Memory B cell (primary cell): ENCODE data around the gene TMEM82.

Source experiments
- ATAC-seq: fragments of 150-1000 bp; cut with Tn5 transposase; 2 replicates; pipeline ENCODE4 v1.10.0; 2021; ENCODE audit warnings: low read depth, mild to moderate bottlenecking, moderate library complexity
- DNase-seq, 2 donors: peaks; one replicate each; pipeline ENCODE4 v3.0.0; 2022; ENCODE audit warnings: low spot score in 2 of 2
- H3K27ac Mint-ChIP-seq: one replicate; pipeline ENCODE4 v1.8.0; 2022; ENCODE audit warnings: mild to moderate bottlenecking, moderate library complexity, mixed read lengths
- H3K27me3 Mint-ChIP-seq: one replicate; pipeline ENCODE4 v1.8.0; 2022; ENCODE audit warnings: mixed read lengths
- H3K36me3 Mint-ChIP-seq: one replicate; pipeline ENCODE4 v1.8.0; 2022; ENCODE audit warnings: mild to moderate bottlenecking, mixed read lengths
- H3K4me1 Mint-ChIP-seq: one replicate; pipeline ENCODE4 v1.8.0; 2022; ENCODE audit warnings: mixed read lengths
- H3K4me3 Mint-ChIP-seq: one replicate; pipeline ENCODE4 v1.8.0; 2022; ENCODE audit warnings: mild to moderate bottlenecking, moderate library complexity, mixed read lengths
- H3K9me3 Mint-ChIP-seq: one replicate; pipeline ENCODE4 v1.8.0; 2022; ENCODE audit warnings: mixed read lengths

Gene TMEM82

GRCh38 chr1:15760520-15761211 lies 18.4 kb downstream of the TMEM82 start:
- Mint-ChIP-seq H3K4me3 (no peak overlapping the region), H3K4me1 (peaks cover 14% of the 10 kb centered on the region), H3K36me3 (no peaks in the 10 kb centered on the region), H3K27ac (no peak overlapping the region), H3K9me3 (no peaks in the 10 kb centered on the region), H3K27me3 (peaks cover 26% of the 10 kb centered on the region)
- DNase-seq (no peak), ATAC-seq (no peak)

DNA sequence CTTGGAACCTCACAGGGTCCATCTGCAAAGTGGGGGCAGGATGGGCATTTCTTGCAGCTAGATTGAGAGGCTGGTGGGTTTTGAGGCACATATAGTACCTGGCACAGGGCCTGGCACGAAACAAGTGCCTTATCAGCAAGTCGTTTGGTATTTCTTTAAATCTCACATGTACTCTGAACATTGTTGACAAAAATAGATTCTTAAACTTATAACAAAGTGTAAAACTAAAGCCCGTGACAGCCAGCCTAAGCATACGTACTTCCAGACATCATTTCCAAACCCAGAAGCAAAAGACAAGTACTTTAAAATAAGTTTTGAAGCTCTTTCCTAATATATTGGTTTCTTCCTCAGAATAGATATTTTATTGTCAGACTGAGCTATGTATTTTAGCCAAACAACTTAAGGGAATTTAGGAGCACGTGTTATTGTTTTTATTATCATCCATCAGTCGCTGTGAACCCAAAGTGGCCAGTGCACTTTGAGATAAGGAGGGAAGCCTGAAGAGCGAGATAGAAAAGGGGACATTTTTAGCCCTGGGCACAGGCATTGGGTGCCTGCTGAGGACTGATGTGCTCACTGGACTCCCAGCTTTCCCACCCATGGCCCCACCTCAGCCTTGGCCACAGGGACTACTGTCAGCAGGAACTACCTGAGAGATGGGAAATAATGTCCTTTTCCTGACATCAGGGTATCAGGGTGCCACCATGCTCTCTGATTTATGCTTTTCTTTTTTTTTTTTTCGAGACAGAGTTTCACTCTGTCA lies 19.2 kb downstream of the TMEM82 start:
- H3K27me3 Mint-ChIP-seq: peaks cover 25% of the 10 kb centered on the region
- ATAC-seq (no peak), DNase-seq (no peak)
- peaks cover 9% of the 10 kb centered on the region for H3K4me1 Mint-ChIP-seq
- H3K9me3 Mint-ChIP-seq: no peaks in the 10 kb centered on the region
- no peaks in the 10 kb centered on the region for H3K36me3 Mint-ChIP-seq
- no peak overlapping the region for H3K27ac Mint-ChIP-seq
- H3K4me3 Mint-ChIP-seq: no peak overlapping the region

DNA sequence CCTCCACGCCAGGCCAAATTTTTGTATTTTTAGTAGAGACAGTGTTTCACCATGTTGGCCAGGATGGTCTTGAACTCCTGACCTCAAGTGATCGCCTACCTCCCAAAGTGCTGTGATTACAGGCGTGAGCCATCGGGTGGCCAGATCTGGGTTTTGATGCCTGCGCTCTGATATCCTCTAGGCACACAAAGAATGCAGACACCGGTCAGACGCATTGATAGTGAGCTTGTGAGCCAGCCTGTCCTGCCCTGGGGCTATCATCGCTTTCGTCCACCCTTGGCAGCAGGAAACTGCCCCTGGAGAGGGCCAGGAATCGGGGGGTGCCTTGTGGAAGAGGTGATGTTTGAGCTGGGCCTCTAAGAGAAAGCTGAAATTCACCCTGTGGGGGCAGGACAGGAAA lies 20.2 kb downstream of the TMEM82 start:
- Mint-ChIP-seq H3K27ac (no peak overlapping the region), H3K27me3 (peaks cover 23% of the 10 kb centered on the region), H3K36me3 (no peaks in the 10 kb centered on the region), H3K4me3 (no peak overlapping the region), H3K9me3 (no peaks in the 10 kb centered on the region), H3K4me1 (peaks cover 6% of the 10 kb centered on the region)
- ATAC-seq (no peak), DNase-seq (no peak)

GRCh38 chr1:15764269-15764764 lies 22.0 kb downstream of the TMEM82 start:
- Mint-ChIP-seq H3K4me1 (peaks cover 4% of the 10 kb centered on the region), H3K36me3 (no peaks in the 10 kb centered on the region), H3K27ac (no peak overlapping the region), H3K9me3 (no peaks in the 10 kb centered on the region), H3K4me3 (no peak overlapping the region), H3K27me3 (peaks cover 22% of the 10 kb centered on the region)
- ATAC-seq: no peak
- no peak for DNase-seq

DNA sequence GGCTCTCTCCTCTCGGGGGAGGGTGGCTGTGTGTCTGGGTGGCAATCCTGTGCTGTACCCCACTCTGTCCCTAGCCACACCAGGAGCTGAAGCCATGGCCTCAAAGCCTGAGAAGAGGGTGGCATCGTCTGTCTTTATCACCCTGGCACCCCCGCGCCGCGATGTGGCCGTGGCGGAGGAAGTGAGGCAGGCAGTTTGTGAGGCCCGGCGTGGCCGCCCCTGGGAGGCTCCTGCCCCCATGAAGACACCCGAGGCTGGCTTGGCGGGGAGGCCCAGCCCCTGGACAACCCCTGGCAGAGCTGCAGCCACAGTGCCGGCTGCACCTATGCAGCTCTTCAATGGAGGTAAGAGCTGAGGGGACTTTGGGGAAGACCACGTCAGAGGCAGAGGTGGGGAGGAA lies 22.6 kb downstream of the TMEM82 start:
- no peak overlapping the region for H3K27ac Mint-ChIP-seq
- no peaks in the 10 kb centered on the region for H3K9me3 Mint-ChIP-seq
- no peaks in the 10 kb centered on the region for H3K36me3 Mint-ChIP-seq

DNA sequence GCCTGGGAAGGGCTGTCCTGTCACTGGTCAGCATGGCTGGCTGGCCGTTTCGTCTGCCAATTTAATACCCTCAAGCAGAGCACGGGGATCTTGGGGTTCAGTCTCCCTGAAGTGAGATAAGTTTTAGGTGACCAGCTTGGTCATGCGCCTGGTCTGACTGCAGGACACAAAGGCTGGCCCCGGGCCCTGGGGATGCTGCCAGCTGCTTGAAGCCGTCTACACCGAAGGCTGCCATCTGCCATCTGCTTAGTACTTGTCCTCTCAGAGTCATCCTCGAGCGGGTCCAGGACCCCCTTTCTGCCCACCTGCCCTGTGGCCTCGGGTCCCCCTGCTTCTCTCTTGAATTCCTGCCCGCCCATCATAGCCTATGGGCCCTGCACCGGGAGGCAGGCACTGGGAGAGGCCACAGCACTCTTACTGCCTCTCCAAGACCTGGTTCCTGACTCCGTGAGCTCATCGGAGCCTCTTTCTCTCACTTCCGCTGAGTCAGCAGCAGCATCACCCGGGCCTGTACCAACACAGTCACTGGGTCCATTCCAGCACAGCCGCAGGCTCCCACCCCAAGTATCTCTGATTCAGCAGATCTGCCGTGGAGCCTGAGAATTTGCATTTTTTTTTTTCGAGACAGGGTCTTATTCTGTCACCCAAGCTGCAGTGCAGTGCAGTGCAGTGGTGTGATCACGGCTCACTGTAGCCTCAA lies 23.3 kb downstream of the TMEM82 start:
- Mint-ChIP-seq H3K9me3 (no peaks in the 10 kb centered on the region), H3K36me3 (no peaks in the 10 kb centered on the region), H3K4me1 (peaks cover 2% of the 10 kb centered on the region), H3K27ac (no peak overlapping the region), H3K4me3 (no peak overlapping the region), H3K27me3 (peaks cover 21% of the 10 kb centered on the region)
- DNase-seq: no peak
- ATAC-seq: peak; percentile 35

More for the DNA sequence above, 22.6 kb downstream of the TMEM82 start:
- peaks cover 22% of the 10 kb centered on the region for H3K27me3 Mint-ChIP-seq
- peaks cover 4% of the 10 kb centered on the region for H3K4me1 Mint-ChIP-seq
- no peak overlapping the region for H3K4me3 Mint-ChIP-seq
- ATAC-seq (no peak), DNase-seq (no peak)

DNA sequence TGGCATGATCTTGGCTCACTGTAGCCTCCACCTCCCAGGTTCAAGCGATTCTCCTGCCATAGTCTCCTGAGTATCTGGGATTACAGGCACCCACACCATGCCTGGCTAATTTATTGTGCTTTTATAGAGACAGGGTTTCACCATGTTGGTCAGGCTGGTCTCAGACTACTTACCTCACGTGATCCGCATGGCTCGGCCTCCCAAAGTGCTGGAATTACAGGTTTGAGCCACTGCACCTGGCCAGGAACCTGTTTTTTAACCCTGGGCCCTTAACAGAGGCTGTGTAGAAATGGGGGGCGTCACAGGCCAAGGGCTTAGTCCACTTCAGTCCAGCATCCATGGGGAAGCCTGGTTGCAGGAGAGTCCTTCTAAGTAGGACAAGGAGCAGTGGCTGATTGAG lies 25.6 kb downstream of the TMEM82 start:
- ATAC-seq (no peak), DNase-seq (no peak)
- no peaks in the 10 kb centered on the region for H3K9me3 Mint-ChIP-seq
- no peaks in the 10 kb centered on the region for H3K36me3 Mint-ChIP-seq
- H3K27ac Mint-ChIP-seq: no peak overlapping the region
- H3K4me3 Mint-ChIP-seq: no peak overlapping the region
- peaks cover 2% of the 10 kb centered on the region for H3K4me1 Mint-ChIP-seq
- peaks cover 28% of the 10 kb centered on the region for H3K27me3 Mint-ChIP-seq

GRCh38 chr1:15768388-15768787 lies 26.1 kb downstream of the TMEM82 start:
- no peak for DNase-seq
- no peak overlapping the region for H3K27ac Mint-ChIP-seq
- H3K4me3 Mint-ChIP-seq: no peak overlapping the region
- H3K36me3 Mint-ChIP-seq: no peaks in the 10 kb centered on the region
- no peak for ATAC-seq
- peaks cover 2% of the 10 kb centered on the region for H3K4me1 Mint-ChIP-seq
- H3K9me3 Mint-ChIP-seq: no peaks in the 10 kb centered on the region
- peaks cover 28% of the 10 kb centered on the region for H3K27me3 Mint-ChIP-seq

DNA sequence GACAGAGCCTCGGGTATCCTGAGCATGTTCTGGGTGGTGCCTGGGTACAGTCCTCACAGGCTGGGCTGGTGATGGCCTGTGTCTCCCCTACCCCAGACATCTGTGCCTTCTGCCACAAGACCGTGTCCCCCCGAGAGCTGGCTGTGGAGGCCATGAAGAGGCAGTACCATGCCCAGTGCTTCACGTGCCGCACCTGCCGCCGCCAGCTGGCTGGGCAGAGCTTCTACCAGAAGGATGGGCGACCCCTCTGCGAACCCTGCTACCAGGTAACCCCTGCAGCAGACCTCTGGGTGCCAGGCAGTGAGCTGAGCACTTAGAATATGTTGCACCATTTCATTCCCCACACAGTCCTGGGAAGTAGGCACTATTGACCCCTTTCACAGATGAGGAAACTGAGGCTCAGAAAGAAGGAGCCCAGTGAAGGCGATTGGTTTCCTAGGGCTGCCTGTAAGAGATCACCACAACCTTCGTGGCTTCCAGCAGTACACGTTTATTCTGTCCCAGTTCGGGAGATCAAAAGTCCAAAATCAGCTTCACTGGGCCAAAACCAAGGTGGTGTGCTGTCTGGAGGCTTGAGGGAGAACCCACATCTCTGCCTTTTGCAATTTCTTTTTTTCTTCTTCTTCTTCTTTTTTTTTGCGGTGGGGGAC lies 28.1 kb downstream of the TMEM82 start:
- Mint-ChIP-seq H3K9me3 (no peaks in the 10 kb centered on the region), H3K27ac (no peak overlapping the region), H3K4me1 (peaks cover 2% of the 10 kb centered on the region), H3K4me3 (no peak overlapping the region), H3K36me3 (no peaks in the 10 kb centered on the region), H3K27me3 (peaks cover 23% of the 10 kb centered on the region)
- DNase-seq: no peak
- ATAC-seq: no peak

DNA sequence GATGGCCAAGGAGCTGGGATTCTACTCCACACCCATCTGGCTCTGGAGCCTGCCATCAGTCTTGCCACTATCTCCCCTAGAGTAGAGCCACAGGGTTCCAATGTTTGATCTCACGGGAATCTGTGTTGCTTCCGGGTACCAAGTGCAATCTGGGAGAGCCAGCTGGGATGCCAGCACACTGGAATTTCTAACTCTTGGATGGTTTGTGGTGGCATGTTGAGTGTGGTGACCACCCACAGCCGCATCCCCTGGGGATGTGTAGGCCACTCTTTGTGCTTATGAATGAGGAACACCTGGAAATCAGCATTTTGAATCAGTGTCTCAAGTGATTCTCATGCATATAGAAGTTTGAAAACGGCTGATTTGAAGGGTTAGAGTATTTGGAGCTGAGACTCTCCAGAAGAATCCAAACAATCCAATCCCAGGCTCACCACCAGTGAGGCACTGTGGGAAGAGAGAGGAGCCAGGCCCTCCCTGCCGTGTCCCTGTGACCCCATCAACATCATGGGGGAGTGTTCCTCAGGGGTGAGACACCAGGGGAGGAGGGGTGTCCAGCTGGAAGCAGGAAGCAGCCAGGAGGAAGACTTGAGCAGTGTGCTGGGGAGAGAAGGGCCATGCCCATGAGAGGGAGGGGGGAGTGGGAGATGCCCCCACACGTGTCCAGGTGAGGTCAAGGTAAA lies 29.7 kb downstream of the TMEM82 start:
- no peak for ATAC-seq
- Mint-ChIP-seq H3K4me1 (no peaks in the 10 kb centered on the region), H3K27me3 (peaks cover 18% of the 10 kb centered on the region)

DNA sequence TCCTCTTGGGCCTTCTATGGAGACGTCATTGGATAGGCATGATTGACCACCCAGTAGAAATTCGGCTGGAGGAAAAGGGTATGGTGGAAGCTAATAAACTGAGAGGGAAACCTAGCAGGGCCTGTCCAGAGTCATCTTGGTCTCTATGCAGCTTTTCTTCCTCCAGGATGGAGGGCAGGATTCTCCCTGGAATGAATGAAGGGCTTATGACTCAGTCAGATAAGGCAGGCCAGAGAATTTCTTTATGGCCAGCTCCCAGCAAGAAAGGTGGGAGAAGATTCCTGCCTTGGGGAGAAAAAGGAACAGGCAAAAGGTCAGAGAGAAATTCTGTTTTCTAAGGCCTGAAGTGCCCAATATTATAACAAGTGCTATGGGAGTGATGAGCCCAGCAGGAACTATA lies 33.4 kb downstream of the TMEM82 start:
- Mint-ChIP-seq H3K4me1 (no peaks in the 10 kb centered on the region), H3K27ac (no peak overlapping the region), H3K36me3 (no peaks in the 10 kb centered on the region), H3K9me3 (no peaks in the 10 kb centered on the region), H3K4me3 (no peak overlapping the region), H3K27me3 (peaks cover 19% of the 10 kb centered on the region)
- DNase-seq: no peak
- no peak for ATAC-seq

More for the DNA sequence above, 29.7 kb downstream of the TMEM82 start:
- Mint-ChIP-seq H3K27ac (no peak overlapping the region), H3K36me3 (no peaks in the 10 kb centered on the region), H3K9me3 (no peaks in the 10 kb centered on the region), H3K4me3 (no peak overlapping the region)
- DNase-seq: no peak

DNA sequence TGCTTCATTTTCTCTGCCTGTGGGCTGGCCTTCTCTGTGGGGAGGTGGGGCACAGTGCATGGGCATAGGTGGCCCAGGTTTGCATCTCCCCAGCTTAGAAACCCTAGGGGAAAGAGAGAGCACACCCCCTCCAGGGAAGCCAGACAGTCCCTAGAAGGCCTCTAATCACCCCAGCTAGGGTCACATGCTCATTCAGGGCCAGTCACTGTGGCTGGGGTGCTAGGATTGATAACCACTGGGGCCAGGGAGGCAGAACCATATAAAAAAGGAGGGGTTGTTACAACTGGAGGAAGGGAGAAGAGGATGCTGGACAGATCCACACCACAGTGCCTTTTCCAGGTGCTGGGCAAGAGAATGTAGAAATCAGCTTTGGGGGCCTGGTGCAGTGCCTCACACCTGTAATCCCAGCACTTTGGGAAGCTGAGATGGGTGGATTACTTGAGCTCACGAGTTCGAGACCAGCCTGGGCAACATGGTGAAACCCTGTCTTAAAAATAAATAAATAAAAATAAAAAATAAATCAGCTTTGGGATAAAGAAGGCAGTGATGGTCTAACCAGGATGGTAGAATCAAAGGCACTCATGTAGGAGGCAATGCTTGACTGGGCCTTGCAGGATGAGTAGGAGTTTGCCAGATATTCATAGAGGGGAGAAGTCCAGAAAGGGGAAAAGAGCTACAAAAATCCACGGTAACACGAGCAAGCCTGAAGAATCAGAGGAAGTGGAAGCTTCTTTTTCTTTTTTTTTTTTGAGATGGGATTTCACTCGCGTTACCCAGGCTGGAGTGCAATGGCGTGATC lies 35.8 kb downstream of the TMEM82 start:
- no peak for ATAC-seq
- DNase-seq: no peak
- H3K27me3 Mint-ChIP-seq: peaks cover 8% of the 10 kb centered on the region
- H3K9me3 Mint-ChIP-seq: no peaks in the 10 kb centered on the region
- H3K36me3 Mint-ChIP-seq: no peaks in the 10 kb centered on the region
- H3K27ac Mint-ChIP-seq: no peak overlapping the region
- no peak overlapping the region for H3K4me3 Mint-ChIP-seq
- H3K4me1 Mint-ChIP-seq: no peaks in the 10 kb centered on the region

GRCh38 chr1:15785683-15786082 lies 43.4 kb downstream of the TMEM82 start:
- H3K9me3 Mint-ChIP-seq: no peaks in the 10 kb centered on the region
- no peaks in the 10 kb centered on the region for H3K36me3 Mint-ChIP-seq
- ATAC-seq (no peak), DNase-seq (no peak)
- H3K27me3 Mint-ChIP-seq: peaks cover 14% of the 10 kb centered on the region
- peaks cover 4% of the 10 kb centered on the region for H3K4me1 Mint-ChIP-seq
- no peak overlapping the region for H3K4me3 Mint-ChIP-seq
- H3K27ac Mint-ChIP-seq: no peak overlapping the region
